Muscle layer of colon (tissue), 2 donors: ENCODE data around the gene C5orf15.

Experiments
- H3K27ac ChIP-seq: one replicate; pipeline ENCODE4 v1.7.0; 2013; ENCODE audit warnings: low read depth, mild to moderate bottlenecking, low read length, moderate library complexity
- H3K27me3 ChIP-seq, 2 donors: one replicate each; pipeline ENCODE4 v1.7.0; 2013; ENCODE audit warnings: low read length in 2 of 2, mild to moderate bottlenecking in 2 of 2; ENCODE audit not compliant: insufficient read depth in 2 of 2, control insufficient read depth in 1 of 2
- H3K36me3 ChIP-seq: one replicate; pipeline ENCODE4 v1.7.0; 2013; ENCODE audit warnings: mild to moderate bottlenecking, low read length; ENCODE audit not compliant: insufficient read depth
- H3K4me1 ChIP-seq: one replicate; pipeline ENCODE4 v1.7.0; 2013; ENCODE audit warnings: mild to moderate bottlenecking, low read length; ENCODE audit not compliant: insufficient read depth
- H3K4me3 ChIP-seq, 2 donors: one replicate each; pipeline ENCODE4 v1.7.0; 2013; ENCODE audit warnings: low read length in 2 of 2, low read depth in 1 of 2, mild to moderate bottlenecking in 1 of 2, moderate library complexity in 1 of 2
- H3K9ac ChIP-seq: one replicate; pipeline ENCODE4 v1.7.0; 2013; ENCODE audit warnings: low read length
- H3K9me3 ChIP-seq: one replicate; pipeline ENCODE4 v1.7.0; 2013; ENCODE audit warnings: mild to moderate bottlenecking, low read length
- donor health status: abdominal sarcoma.
- donor health status: Adenocarcinoma of cecum.

The C5orf15 gene

DNA sequence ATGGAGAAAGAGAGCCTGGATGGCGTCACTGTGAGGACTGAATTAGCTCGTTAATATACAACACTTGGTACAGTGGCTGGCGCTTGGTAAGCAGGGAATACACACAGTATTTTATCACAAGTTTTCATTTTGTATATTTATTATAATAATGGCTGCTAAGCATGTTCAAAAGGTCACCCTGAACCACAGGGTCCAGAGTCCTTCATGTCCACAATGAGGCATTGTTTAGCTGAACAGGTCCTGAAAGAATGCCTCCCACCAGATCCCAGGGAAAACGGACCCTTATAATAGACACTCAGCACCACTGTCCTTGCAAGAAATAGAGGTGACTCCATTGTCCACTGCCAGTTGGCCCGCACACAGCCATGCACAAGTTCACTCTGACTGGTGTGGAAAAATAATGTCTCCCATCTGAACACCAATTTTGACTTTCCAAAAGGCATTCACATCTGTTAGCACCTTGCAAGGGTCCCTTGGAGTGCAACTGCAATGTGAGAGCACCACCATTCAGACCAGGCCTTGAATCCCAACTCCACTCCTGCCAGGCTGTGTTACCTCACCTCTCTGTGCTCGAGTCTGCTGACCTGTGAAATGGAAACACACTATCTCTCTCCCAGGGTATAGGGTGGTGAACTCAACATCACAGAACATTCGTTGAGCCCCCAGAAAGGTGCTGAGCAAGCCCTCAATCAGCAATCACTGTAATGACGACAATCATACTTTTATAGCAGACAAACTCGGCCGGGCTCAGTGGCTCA lies 32.5 kb upstream of the C5orf15 start:
- peaks cover 5% of the 10 kb centered on the region for H3K36me3 ChIP-seq
- peaks cover 57% of the 10 kb centered on the region for H3K4me1 ChIP-seq
- H3K27ac ChIP-seq = no peak overlapping the region
- no peak overlapping the region for H3K4me3 ChIP-seq
- H3K9ac ChIP-seq = no peak overlapping the region
- H3K27me3 ChIP-seq = no peaks in the 10 kb centered on the region
- H3K9me3 ChIP-seq = no peaks in the 10 kb centered on the region

GRCh38 chr5:134000091-134000511 lies 31.7 kb upstream of the C5orf15 start:
- Histone ChIP-seq H3K9ac (no peak overlapping the region), H3K36me3 (peaks cover 5% of the 10 kb centered on the region), H3K4me3 (no peak overlapping the region), H3K4me1 (peaks cover 61% of the 10 kb centered on the region), H3K9me3 (no peaks in the 10 kb centered on the region), H3K27me3 (no peaks in the 10 kb centered on the region), H3K27ac (no peak overlapping the region)

DNA sequence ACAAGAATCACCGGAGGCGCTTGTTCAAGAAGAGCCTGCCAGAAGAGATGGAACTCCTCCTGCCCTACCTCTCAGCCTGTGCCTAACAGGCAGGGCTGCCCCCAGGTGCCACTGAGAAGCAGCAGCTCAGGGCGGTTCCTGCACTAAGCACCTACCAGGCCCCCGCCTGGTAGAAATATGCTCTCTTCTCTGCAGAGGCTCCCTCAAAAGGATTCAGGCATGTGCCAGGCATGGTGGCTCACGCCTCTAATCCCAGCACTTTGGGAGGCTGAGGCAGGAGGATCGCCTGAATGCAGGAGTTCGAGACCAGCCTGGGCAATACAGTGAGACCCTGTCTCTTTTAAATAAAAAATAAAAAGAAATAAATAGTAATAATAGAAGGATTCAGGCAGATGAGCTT lies 30.4 kb upstream of the C5orf15 start:
- Histone ChIP-seq H3K4me3 (no peak overlapping the region), H3K9ac (no peak overlapping the region), H3K27me3 (no peaks in the 10 kb centered on the region)

GRCh38 chr5:133998042-133998441 lies 29.6 kb upstream of the C5orf15 start:
- Histone ChIP-seq H3K4me3 (no peak overlapping the region), H3K4me1 (peaks cover 75% of the 10 kb centered on the region)

More for the DNA sequence above, 30.4 kb upstream of the C5orf15 start:
- no peak overlapping the region for H3K27ac ChIP-seq
- H3K9me3 ChIP-seq = no peaks in the 10 kb centered on the region
- peaks cover 5% of the 10 kb centered on the region for H3K36me3 ChIP-seq
- H3K4me1 ChIP-seq = peaks cover 74% of the 10 kb centered on the region

GRCh38 chr5:133996683-133997252 lies 28.3 kb upstream of the C5orf15 start:
- Histone ChIP-seq H3K27me3 (no peaks in the 10 kb centered on the region), H3K36me3 (peaks cover 5% of the 10 kb centered on the region), H3K9me3 (no peaks in the 10 kb centered on the region), H3K4me1 (peaks cover 71% of the 10 kb centered on the region), H3K4me3 (no peak overlapping the region), H3K27ac (no peak overlapping the region), H3K9ac (no peak overlapping the region)

More at GRCh38 chr5:133998042-133998441, 29.6 kb upstream of the C5orf15 start:
- no peaks in the 10 kb centered on the region for H3K27me3 ChIP-seq
- H3K27ac ChIP-seq = no peak overlapping the region
- peaks cover 5% of the 10 kb centered on the region for H3K36me3 ChIP-seq
- no peaks in the 10 kb centered on the region for H3K9me3 ChIP-seq
- no peak overlapping the region for H3K9ac ChIP-seq

GRCh38 chr5:133995883-133996563 lies 27.6 kb upstream of the C5orf15 start:
- H3K4me1 ChIP-seq = peaks cover 65% of the 10 kb centered on the region
- peak overlapping the region in 1 of 2 donors; percentile 6 for H3K4me3 ChIP-seq

GRCh38 chr5:133995341-133995740 lies 26.9 kb upstream of the C5orf15 start:
- H3K36me3 ChIP-seq = peaks cover 10% of the 10 kb centered on the region
- peak overlapping the region in 1 of 2 donors; percentile 6 for H3K4me3 ChIP-seq
- H3K27me3 ChIP-seq = no peaks in the 10 kb centered on the region
- no peak overlapping the region for H3K9ac ChIP-seq
- H3K27ac ChIP-seq = no peak overlapping the region
- no peaks in the 10 kb centered on the region for H3K9me3 ChIP-seq
- peaks cover 60% of the 10 kb centered on the region for H3K4me1 ChIP-seq

More at GRCh38 chr5:133995883-133996563, 27.6 kb upstream of the C5orf15 start:
- no peaks in the 10 kb centered on the region for H3K9me3 ChIP-seq
- no peak overlapping the region for H3K27ac ChIP-seq
- H3K9ac ChIP-seq = no peak overlapping the region
- H3K27me3 ChIP-seq = no peaks in the 10 kb centered on the region
- peaks cover 6% of the 10 kb centered on the region for H3K36me3 ChIP-seq

DNA sequence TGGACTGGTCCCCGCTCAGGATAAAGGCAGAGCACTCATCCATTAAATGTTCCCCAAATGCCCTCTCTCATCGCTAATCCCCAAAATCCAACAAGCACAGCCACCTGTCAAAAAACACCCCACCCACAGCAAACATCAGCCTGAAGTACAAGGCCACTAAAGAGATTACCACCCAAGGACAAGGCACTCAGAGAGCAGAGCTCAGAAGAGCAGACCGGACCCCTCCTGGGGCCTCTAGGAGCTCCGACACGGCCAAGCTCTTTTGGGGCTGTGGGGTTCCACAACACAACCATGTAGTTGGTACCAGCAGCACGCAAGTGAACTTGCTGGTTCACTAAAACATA lies 26.5 kb upstream of the C5orf15 start:
- H3K4me3 ChIP-seq = peak overlapping the region in 1 of 2 donors; percentile 6
- H3K4me1 ChIP-seq = peaks cover 57% of the 10 kb centered on the region
- no peak overlapping the region for H3K9ac ChIP-seq
- no peak overlapping the region for H3K27ac ChIP-seq
- no peaks in the 10 kb centered on the region for H3K9me3 ChIP-seq
- H3K27me3 ChIP-seq = no peaks in the 10 kb centered on the region
- H3K36me3 ChIP-seq = peaks cover 14% of the 10 kb centered on the region

GRCh38 chr5:133994297-133994989 lies 26.0 kb upstream of the C5orf15 start:
- Histone ChIP-seq H3K9ac (no peak overlapping the region), H3K36me3 (peaks cover 16% of the 10 kb centered on the region), H3K27me3 (no peaks in the 10 kb centered on the region), H3K27ac (no peak overlapping the region), H3K4me3 (peak overlapping the region in 1 of 2 donors; percentile 6), H3K4me1 (peaks cover 51% of the 10 kb centered on the region), H3K9me3 (no peaks in the 10 kb centered on the region)

GRCh38 chr5:133993185-133993936 lies 24.9 kb upstream of the C5orf15 start:
- Histone ChIP-seq H3K4me1 (peaks cover 51% of the 10 kb centered on the region), H3K9me3 (no peaks in the 10 kb centered on the region), H3K9ac (no peak overlapping the region), H3K27ac (no peak overlapping the region), H3K36me3 (peaks cover 24% of the 10 kb centered on the region), H3K27me3 (no peaks in the 10 kb centered on the region), H3K4me3 (no peak overlapping the region)
